Fibroblast of peridontal ligament (primary cell): ENCODE results near the gene NAAA.
"Not testable (repeated sequence)": the region's sequence is repeated elsewhere in the genome, so short reads cannot be mapped to it uniquely, and the experiment has no call there.

Experiments used
- DNase-seq: peaks from one replicate; pipeline ENCODE4 v3.0.0-alpha.2; 2010; ENCODE audit errors: extremely low read depth

NAAA gene

GRCh38 chr4:75940692-75941253 is at the start of gene NAAA:
Gene NAAA (minus strand): TSS chr4:75941013. CDS start chr4:75940949, 64 bp downstream.
- DNase-seq: peak; percentile 16

- peak; percentile 25 for DNase-seq
Observed at GRCh38 chr4:75989846-75990528, 49.2 kb upstream of the NAAA start.

GRCh38 chr4:75985116-75985515 is 44.3 kb upstream of the NAAA start:
- peak; percentile 88 for DNase-seq

- DNase-seq: no peak
Observed at GRCh38 chr4:75980576-75980975, 39.8 kb upstream of the NAAA start.

GRCh38 chr4:75976177-75976576 is 35.4 kb upstream of the NAAA start:
- DNase-seq: no peak

- no peak for DNase-seq
Observed at GRCh38 chr4:75973766-75974165, 33.0 kb upstream of the NAAA start.

- DNase-seq: no peak
Observed at GRCh38 chr4:75968084-75968483, 27.3 kb upstream of the NAAA start.

GRCh38 chr4:75963558-75963957 is 22.7 kb upstream of the NAAA start:
- no peak for DNase-seq

- DNase-seq: not testable (repeated sequence)
Observed at GRCh38 chr4:75962072-75962471, 21.3 kb upstream of the NAAA start.

GRCh38 chr4:75958546-75958945 is 17.7 kb upstream of the NAAA start:
- not testable (repeated sequence) for DNase-seq

GRCh38 chr4:75954811-75955210 is 14.0 kb upstream of the NAAA start:
- not testable (repeated sequence) for DNase-seq

GRCh38 chr4:75953509-75953908 is 12.7 kb upstream of the NAAA start:
- no peak for DNase-seq

GRCh38 chr4:75950213-75950815 is 9.5 kb upstream of the NAAA start:
- DNase-seq: peak; percentile 84

GRCh38 chr4:75948822-75949444 is 8.1 kb upstream of the NAAA start:
- DNase-seq: no peak

- peak; percentile 42 for DNase-seq
Observed at GRCh38 chr4:75939890-75940691, 722 bp downstream of the NAAA start.

GRCh38 chr4:75935628-75936027 is 5.2 kb downstream of the NAAA start:
- no peak for DNase-seq

- no peak for DNase-seq
Observed at GRCh38 chr4:75930152-75930551, 10.7 kb downstream of the NAAA start.

- DNase-seq: not testable (repeated sequence)
Observed at GRCh38 chr4:75924916-75925315, 15.9 kb downstream of the NAAA start.

- no peak for DNase-seq
Observed at GRCh38 chr4:75924309-75924827, 16.4 kb downstream of the NAAA start.

- no peak for DNase-seq
Observed at GRCh38 chr4:75922588-75922987, 18.2 kb downstream of the NAAA start.

- no peak for DNase-seq
Observed at GRCh38 chr4:75921910-75922309, 18.9 kb downstream of the NAAA start.

GRCh38 chr4:75920327-75920726 is 20.5 kb downstream of the NAAA start:
- no peak for DNase-seq
